H1 (cell line): ENCODE results near the gene CHST11. TPM values are rescaled to one million over a fixed set of nuclear protein-coding genes. Genes with fewer than 3 reads are reported as not detected.

ENCODE experiments used
- BACH1 ChIP-seq: IDR thresholded peaks from 2 replicates; pipeline ENCODE4 v1.6.1; 2012; ENCODE audit warnings: low read length, improper control_type of control experiment
- CBX8 ChIP-seq: fragments of 300-800, 300-1000 bp; sonication (generic); IDR thresholded peaks from 2 replicates; pipeline ENCODE4 v1.7.1; 2016; ENCODE audit warnings: low read depth, low read length, borderline replicate concordance
- PHF8 ChIP-seq: fragments of 200-600 bp; sonication (generic); conservative IDR thresholded peaks from 2 replicates; pipeline ENCODE4 v1.7.1; 2012; ENCODE audit warnings: low read depth, mild to moderate bottlenecking, inconsistent platforms, low read length, moderate library complexity
- POU5F1 ChIP-seq: IDR thresholded peaks from 2 replicates; pipeline ENCODE4 v1.6.1; 2011; ENCODE audit warnings: low read depth, mild to moderate bottlenecking, low read length, moderate library complexity
- SP2 ChIP-seq: IDR thresholded peaks from 2 replicates; pipeline ENCODE4 v1.6.1; 2012; ENCODE audit warnings: mild to moderate bottlenecking, low read length, inconsistent platforms
- SP4 ChIP-seq: IDR thresholded peaks from 2 replicates; pipeline ENCODE4 v1.6.1; 2012; ENCODE audit warnings: low read length, inconsistent platforms
- TAF1 ChIP-seq: IDR thresholded peaks from 2 replicates; pipeline ENCODE4 v1.6.1; 2011; ENCODE audit warnings: mild to moderate bottlenecking, low read depth, low read length
- polyA plus RNA-seq, 7 experiments: library from polyadenylated mRNA; depleted of rRNA in 3 of 7; stranded (reverse) in 5 of 7; unstranded in 2 of 7; fragments of >200 nt in 5 of 7; fragments of 200-250 nt in 2 of 7; gene quantifications; 1 replicate in 5 of 7; 2 replicates in 1 of 7; 4 replicates in 1 of 7; pipeline versions ENCODE4 v1.2.1 to v1.2.3, GENCODE V29; 2011 to 2013; ENCODE audit warnings: missing spikeins in 2 of 7, mixed read lengths in 2 of 7
- total RNA-seq: library from RNA; stranded (reverse); fragmentation: NEBNext Ultra II Directional; extraction: Animal tissue kit (Norgen Biotek cat#: 25700); gene quantifications from 2 replicates; pipeline ENCODE4 v1.2.1, GENCODE V29; 2021

The CHST11 gene
- total and polyA plus RNA-seq, 2 of the 8 experiments (the other 6 are each of a cell fraction or from before 2014, with no cell fraction given) = 14.4 to 20.8 TPM

- TF ChIP-seq BACH1 (no peak), TAF1 (no peak), POU5F1 (no peak), SP4 (no peak), CBX8 (no peak), SP2 (no peak), PHF8 (no peak)
These were observed 52.2 kb downstream of the CHST11 start (continued) for GRCh38 chr12:104508752-104509446.
